ENCODE results near the gene PRKN.

- TF ChIP-seq, protein P1, sequence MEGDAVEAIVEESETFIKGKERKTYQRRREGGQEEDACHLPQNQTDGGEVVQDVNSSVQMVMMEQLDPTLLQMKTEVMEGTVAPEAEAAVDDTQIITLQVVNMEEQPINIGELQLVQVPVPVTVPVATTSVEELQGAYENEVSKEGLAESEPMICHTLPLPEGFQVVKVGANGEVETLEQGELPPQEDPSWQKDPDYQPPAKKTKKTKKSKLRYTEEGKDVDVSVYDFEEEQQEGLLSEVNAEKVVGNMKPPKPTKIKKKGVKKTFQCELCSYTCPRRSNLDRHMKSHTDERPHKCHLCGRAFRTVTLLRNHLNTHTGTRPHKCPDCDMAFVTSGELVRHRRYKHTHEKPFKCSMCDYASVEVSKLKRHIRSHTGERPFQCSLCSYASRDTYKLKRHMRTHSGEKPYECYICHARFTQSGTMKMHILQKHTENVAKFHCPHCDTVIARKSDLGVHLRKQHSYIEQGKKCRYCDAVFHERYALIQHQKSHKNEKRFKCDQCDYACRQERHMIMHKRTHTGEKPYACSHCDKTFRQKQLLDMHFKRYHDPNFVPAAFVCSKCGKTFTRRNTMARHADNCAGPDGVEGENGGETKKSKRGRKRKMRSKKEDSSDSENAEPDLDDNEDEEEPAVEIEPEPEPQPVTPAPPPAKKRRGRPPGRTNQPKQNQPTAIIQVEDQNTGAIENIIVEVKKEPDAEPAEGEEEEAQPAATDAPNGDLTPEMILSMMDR (IDR thresholded peaks at IDR 0.05): no peak
- no peak for TF ChIP-seq POLR2A (IDR thresholded peaks at IDR 0.05)
Observed at GRCh38 chr6:162301128-162301527, 426.4 kb downstream of the PRKN start.
